IMR-90 (cell line): ENCODE results near the gene HNRNPL. TPM values are rescaled to one million over a fixed set of nuclear protein-coding genes. Genes with fewer than 3 reads are reported as not detected.
A peak's percentile ranks its signal among the peaks of the same experiment; 100 is the strongest.

Experiments
- ATAC-seq: fragments of 200-7000 bp; cut with Tn5 transposase; 2 replicates; pipeline ENCODE4 v1.9.1; 2020; ENCODE audit warnings: low read depth, mild to moderate bottlenecking, moderate library complexity
- BruUV-seq: library from RNA; stranded (reverse); fragments of 400-500 nt; replicated peaks from 2 replicates; lab custom pipeline; 2021; lab: Mats Ljungman, UMichigan
- CTCF ChIA-PET: fragments of 300-600 bp; formaldehyde crosslinking; extraction: SDS; loops from one replicate; lab custom pipeline; 2021; ENCODE audit warnings: antibody characterized with exemption; lab: Yijun Ruan, JAX
- POLR2A ChIA-PET: fragments of 300-600 bp; sonication (Branson Sonifier 250); formaldehyde crosslinking; loops from one replicate; lab custom pipeline; 2022; ENCODE audit warnings: antibody characterized with exemption; ENCODE audit not compliant: unreplicated experiment; lab: Charles Lee
- DNase-seq: peaks from one replicate; pipeline ENCODE4 v3.0.0; 2013
- H2AFZ ChIP-seq: replicated peaks from 2 replicates; pipeline ENCODE3; 2013; ENCODE audit warnings: low read length, mild to moderate bottlenecking; ENCODE audit not compliant: poor library complexity
- H2AK5ac ChIP-seq: 2 replicates; pipeline ENCODE4 v1.6.1; 2013; ENCODE audit warnings: low read depth, low read length, inconsistent platforms
- H2AK9ac ChIP-seq: replicated peaks from 2 replicates; pipeline ENCODE3; 2013; ENCODE audit warnings: mild to moderate bottlenecking, low read depth, low read length, moderate library complexity; ENCODE audit not compliant: poor library complexity
- H2BK120ac ChIP-seq: 2 replicates; pipeline ENCODE4 v1.6.1; 2013; ENCODE audit warnings: low read depth, low read length, inconsistent platforms
- H2BK15ac ChIP-seq: 3 replicates; pipeline ENCODE4 v1.6.1; 2013; ENCODE audit warnings: low read depth, low read length, inconsistent platforms
- H2BK20ac ChIP-seq: 2 replicates; pipeline ENCODE4 v1.6.1; 2013; ENCODE audit warnings: low read depth, mild to moderate bottlenecking, inconsistent platforms, low read length, moderate library complexity
- H2BK5ac ChIP-seq: 2 replicates; pipeline ENCODE4 v1.6.1; 2013; ENCODE audit warnings: mild to moderate bottlenecking, low read depth, low read length, inconsistent platforms; ENCODE audit not compliant: poor library complexity, severe bottlenecking
- H3K14ac ChIP-seq: replicated peaks from 2 replicates; pipeline ENCODE4 v1.6.1; 2013; ENCODE audit warnings: low read depth, low read length, inconsistent platforms
- H3K18ac ChIP-seq: 2 replicates; pipeline ENCODE4 v1.6.1; 2013; ENCODE audit warnings: low read depth, low read length, control low read depth
- H3K23ac ChIP-seq: 2 replicates; pipeline ENCODE4 v1.6.1; 2013; ENCODE audit warnings: low read depth, low read length, inconsistent platforms
- H3K27ac ChIP-seq: 2 replicates; pipeline ENCODE4 v1.5.1; 2013; ENCODE audit warnings: mild to moderate bottlenecking, control low read depth, low read length; ENCODE audit not compliant: insufficient read depth
- H3K27me3 ChIP-seq: 2 replicates; pipeline ENCODE4 v1.6.1; 2013; ENCODE audit warnings: low read length; ENCODE audit not compliant: control insufficient read depth, insufficient read depth
- H3K36me3 ChIP-seq: 2 replicates; pipeline ENCODE4 v1.6.1; 2013; ENCODE audit warnings: low read length, mixed read lengths; ENCODE audit not compliant: control insufficient read depth, insufficient read depth
- H3K4ac ChIP-seq: 2 replicates; pipeline ENCODE4 v1.6.1; 2013; ENCODE audit warnings: low read depth, low read length, inconsistent platforms
- H3K4me1 ChIP-seq: 2 replicates; pipeline ENCODE4 v1.6.1; 2013; ENCODE audit warnings: low read length, mixed read lengths; ENCODE audit not compliant: control insufficient read depth, insufficient read depth
- H3K4me2 ChIP-seq: 2 replicates; pipeline ENCODE4 v1.6.1; 2013; ENCODE audit warnings: low read depth, mild to moderate bottlenecking, control low read depth, low read length, moderate library complexity
- H3K4me3 ChIP-seq: 2 replicates; pipeline ENCODE4 v1.5.1; 2013; ENCODE audit warnings: low read depth, mild to moderate bottlenecking, control low read depth, low read length, moderate library complexity; ENCODE audit not compliant: insufficient read depth
- H3K56ac ChIP-seq: 2 replicates; pipeline ENCODE4 v1.6.1; 2013; ENCODE audit warnings: low read length, inconsistent platforms; ENCODE audit not compliant: insufficient read depth; ENCODE audit errors: extremely low read depth
- H3K79me1 ChIP-seq, 2 experiments: 2 replicates each; pipeline ENCODE4 v1.6.1; 2013; ENCODE audit warnings: low read length in 2 of 2, inconsistent platforms in 1 of 2, low read depth in 1 of 2
- H3K9ac ChIP-seq: 2 replicates; pipeline ENCODE4 v1.6.1; 2013; ENCODE audit warnings: low read depth, low read length, control low read depth
- H3K9me1 ChIP-seq: 2 replicates; pipeline ENCODE4 v1.6.1; 2013; ENCODE audit warnings: low read length, inconsistent platforms; ENCODE audit not compliant: insufficient read depth
- H3K9me3 ChIP-seq: 2 replicates; pipeline ENCODE4 v1.6.1; 2013; ENCODE audit warnings: low read length; ENCODE audit not compliant: control insufficient read depth, insufficient read depth
- H4K20me1 ChIP-seq: 2 replicates; pipeline ENCODE4 v1.6.1; 2013; ENCODE audit warnings: low read length, inconsistent platforms; ENCODE audit not compliant: insufficient read depth
- H4K5ac ChIP-seq: 2 replicates; pipeline ENCODE4 v1.6.1; 2013; ENCODE audit warnings: mild to moderate bottlenecking, low read depth, low read length, control low read depth
- H4K8ac ChIP-seq, 2 experiments: 2 replicates each; pipeline ENCODE4 v1.6.1; 2013; ENCODE audit warnings: low read depth in 2 of 2, low read length in 2 of 2, control low read depth in 1 of 2, inconsistent platforms in 1 of 2
- H4K91ac ChIP-seq: 2 replicates; pipeline ENCODE4 v1.6.1; 2013; ENCODE audit warnings: low read depth, low read length, inconsistent platforms; ENCODE audit not compliant: insufficient read depth
- BHLHE40 ChIP-seq: fragments of 150-350 bp; IDR thresholded peaks from 2 replicates; pipeline ENCODE4 v1.6.1; 2016; ENCODE audit warnings: mild to moderate bottlenecking, low read depth, low read length
- CEBPB ChIP-seq: IDR thresholded peaks from 2 replicates; pipeline ENCODE4 v1.6.1; 2012; ENCODE audit warnings: low read depth, low read length, improper control_type of control experiment
- FOS ChIP-seq: fragments of 150-350 bp; IDR thresholded peaks from 2 replicates; pipeline ENCODE4 v1.6.1; 2016; ENCODE audit warnings: low read depth, low read length
- MAFK ChIP-seq: IDR thresholded peaks from 2 replicates; pipeline ENCODE4 v1.6.1; 2012; ENCODE audit warnings: low read depth, low read length, improper control_type of control experiment
- POLR2A ChIP-seq: IDR thresholded peaks from 2 replicates; pipeline ENCODE4 v1.6.1; 2012; ENCODE audit warnings: mild to moderate bottlenecking, low read depth, low read length
- RAD21 ChIP-seq: IDR thresholded peaks from 2 replicates; pipeline ENCODE4 v1.6.1; 2012; ENCODE audit warnings: low read length, improper control_type of control experiment
- SMC3 ChIP-seq: fragments of 150-350 bp; IDR thresholded peaks from 2 replicates; pipeline ENCODE4 v1.6.1; 2016; ENCODE audit warnings: low read depth, mild to moderate bottlenecking, antibody characterized with exemption, low read length, moderate library complexity
- WGBS, 2 experiments: methylation state at CpG; one replicate each; pipeline versions ENCODE4 v1.1.5 to v1.1.7; 2013; ENCODE audit warnings: missing lambda C conversion rate in 2 of 2; ENCODE audit not compliant: insufficient read length in 1 of 2; ENCODE audit errors: extremely low coverage in 2 of 2; 5-methylcytosine and 5-hydroxymethylcytosine counted together
- dilution Hi-C: fragments of 300-500 bp; cut with HindIII; formaldehyde crosslinking; loops from one replicate; pipeline ENCODE4 v1.14.3; 2018; ENCODE audit warnings: low sequenced_read_pairs; ENCODE audit not compliant: unreplicated experiment
- in situ Hi-C: fragments of 300-500 bp; cut with MboI; formaldehyde crosslinking; loops from 3 replicates; pipeline ENCODE4 v1.14.3; 2019; ENCODE audit warnings: low sequenced_read_pairs, inconsistent platforms, mixed read lengths
- intact Hi-C: fragments of 100-400 bp; cut with micrococcal nuclease; formaldehyde crosslinking; loops from 2 replicates; pipeline ENCODE4 v1.10.0; 2022
- polyA plus RNA-seq, 3 experiments: library from polyadenylated mRNA; depleted of rRNA; stranded (reverse); fragments of >200 nt; gene quantifications; 2 replicates each; pipeline ENCODE4 v1.2.3, GENCODE V29; 2012; ENCODE audit warnings: low replicate concordance in 1 of 3
- total RNA-seq: library from RNA; depleted of rRNA; stranded (reverse); fragments of >200 nt; gene quantifications from 2 replicates; pipeline ENCODE4 v1.2.3, GENCODE V29; 2012
- TF ChIP-seq, protein P1 (sequence below): fragments of 150-350 bp; IDR thresholded peaks from 2 replicates; pipeline ENCODE4 v1.6.1; 2016; ENCODE audit warnings: low read depth, mild to moderate bottlenecking, low read length, moderate library complexity, borderline replicate concordance
- TF ChIP-seq, protein P2 (sequence below): fragments of 150-350 bp; IDR thresholded peaks from 2 replicates; pipeline ENCODE4 v1.6.1; 2017; ENCODE audit warnings: mild to moderate bottlenecking, antibody characterized with exemption, low read length, low read depth
- TF ChIP-seq, protein P3 (sequence below): conservative IDR thresholded peaks from 2 replicates; pipeline ENCODE4 v1.5.1; 2012; ENCODE audit warnings: mild to moderate bottlenecking, low read depth, low read length, improper control_type of control experiment

The HNRNPL gene
- total and polyA plus RNA-seq, 2 of the 4 experiments (the other 2 are of a cell fraction), result 277 to 429 TPM

DNA sequence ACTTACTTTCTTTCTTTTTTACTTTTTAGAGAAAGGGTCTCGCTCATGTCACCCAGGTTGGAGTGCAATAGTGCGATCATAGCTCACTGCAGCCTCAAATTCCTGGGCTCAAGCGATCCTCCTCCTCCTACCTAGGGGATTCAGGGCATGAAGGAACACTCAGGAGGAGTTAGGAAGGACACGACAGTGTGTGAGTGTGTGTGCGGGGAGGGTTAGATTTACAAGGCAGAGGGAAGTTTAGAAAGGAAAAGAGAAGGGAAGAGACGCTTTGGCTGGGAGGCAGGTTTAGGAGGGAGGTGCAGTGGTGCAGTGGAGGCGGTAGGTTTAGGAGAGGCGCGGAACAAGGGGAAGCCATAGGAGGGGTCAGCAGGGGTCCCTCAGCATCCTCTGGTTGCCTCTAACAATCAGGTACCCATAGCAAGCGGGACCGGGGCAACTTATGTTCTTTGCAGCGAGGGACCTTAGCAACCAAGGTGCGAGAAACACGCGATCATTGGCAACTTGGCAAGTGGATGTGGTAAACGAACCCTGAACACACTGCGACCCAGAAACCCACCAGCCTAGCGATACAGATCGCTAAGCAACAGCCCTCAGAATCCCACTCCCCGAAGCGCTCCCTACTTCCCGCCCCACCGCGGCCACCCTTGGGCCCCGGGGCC, 49.1 kb upstream of the HNRNPL start:
- no peak overlapping the region for H2AK5ac ChIP-seq
- H4K8ac ChIP-seq, result peak overlapping the region in 1 of 2 experiments; percentile 52; a peak in 2 of 4 replicates
- peak overlapping the region; percentile 98 for H2AFZ ChIP-seq
- no peak overlapping the region for H2BK15ac ChIP-seq
- peak overlapping the region; percentile 99 for H3K4me2 ChIP-seq
- no peak overlapping the region for H2BK20ac ChIP-seq
- no TSS peak for BruUV-seq
- peaks cover 4% of the 10 kb centered on the region; the same call in 1 of the 2 replicates for H4K20me1 ChIP-seq
- peak overlapping the region; percentile 56 for H3K4ac ChIP-seq
- peaks cover 3% of the 10 kb centered on the region; the same call in 1 of the 2 replicates for H3K4me1 ChIP-seq
- TF ChIP-seq BHLHE40 (no peak), POLR2A (no peak), FOS (no peak), CEBPB (no peak), SMC3 (no peak), MAFK (no peak), RAD21 (no peak)
- TF ChIP-seq, protein P1, sequence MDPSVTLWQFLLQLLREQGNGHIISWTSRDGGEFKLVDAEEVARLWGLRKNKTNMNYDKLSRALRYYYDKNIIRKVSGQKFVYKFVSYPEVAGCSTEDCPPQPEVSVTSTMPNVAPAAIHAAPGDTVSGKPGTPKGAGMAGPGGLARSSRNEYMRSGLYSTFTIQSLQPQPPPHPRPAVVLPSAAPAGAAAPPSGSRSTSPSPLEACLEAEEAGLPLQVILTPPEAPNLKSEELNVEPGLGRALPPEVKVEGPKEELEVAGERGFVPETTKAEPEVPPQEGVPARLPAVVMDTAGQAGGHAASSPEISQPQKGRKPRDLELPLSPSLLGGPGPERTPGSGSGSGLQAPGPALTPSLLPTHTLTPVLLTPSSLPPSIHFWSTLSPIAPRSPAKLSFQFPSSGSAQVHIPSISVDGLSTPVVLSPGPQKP, result no peak
- TF ChIP-seq, protein P2, sequence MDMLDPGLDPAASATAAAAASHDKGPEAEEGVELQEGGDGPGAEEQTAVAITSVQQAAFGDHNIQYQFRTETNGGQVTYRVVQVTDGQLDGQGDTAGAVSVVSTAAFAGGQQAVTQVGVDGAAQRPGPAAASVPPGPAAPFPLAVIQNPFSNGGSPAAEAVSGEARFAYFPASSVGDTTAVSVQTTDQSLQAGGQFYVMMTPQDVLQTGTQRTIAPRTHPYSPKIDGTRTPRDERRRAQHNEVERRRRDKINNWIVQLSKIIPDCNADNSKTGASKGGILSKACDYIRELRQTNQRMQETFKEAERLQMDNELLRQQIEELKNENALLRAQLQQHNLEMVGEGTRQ, result no peak
- TF ChIP-seq, protein P3, sequence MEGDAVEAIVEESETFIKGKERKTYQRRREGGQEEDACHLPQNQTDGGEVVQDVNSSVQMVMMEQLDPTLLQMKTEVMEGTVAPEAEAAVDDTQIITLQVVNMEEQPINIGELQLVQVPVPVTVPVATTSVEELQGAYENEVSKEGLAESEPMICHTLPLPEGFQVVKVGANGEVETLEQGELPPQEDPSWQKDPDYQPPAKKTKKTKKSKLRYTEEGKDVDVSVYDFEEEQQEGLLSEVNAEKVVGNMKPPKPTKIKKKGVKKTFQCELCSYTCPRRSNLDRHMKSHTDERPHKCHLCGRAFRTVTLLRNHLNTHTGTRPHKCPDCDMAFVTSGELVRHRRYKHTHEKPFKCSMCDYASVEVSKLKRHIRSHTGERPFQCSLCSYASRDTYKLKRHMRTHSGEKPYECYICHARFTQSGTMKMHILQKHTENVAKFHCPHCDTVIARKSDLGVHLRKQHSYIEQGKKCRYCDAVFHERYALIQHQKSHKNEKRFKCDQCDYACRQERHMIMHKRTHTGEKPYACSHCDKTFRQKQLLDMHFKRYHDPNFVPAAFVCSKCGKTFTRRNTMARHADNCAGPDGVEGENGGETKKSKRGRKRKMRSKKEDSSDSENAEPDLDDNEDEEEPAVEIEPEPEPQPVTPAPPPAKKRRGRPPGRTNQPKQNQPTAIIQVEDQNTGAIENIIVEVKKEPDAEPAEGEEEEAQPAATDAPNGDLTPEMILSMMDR, result no peak
- H4K91ac ChIP-seq, result peak overlapping the region; percentile 23; the same call in 1 of the 2 replicates
- no peaks in the 10 kb centered on the region for H3K27me3 ChIP-seq
- H3K9ac ChIP-seq, result peak overlapping the region; percentile 61
- H3K9me1 ChIP-seq, result no peaks in the 10 kb centered on the region; the same call in none of the 2 replicates
- no peak overlapping the region for H2BK120ac ChIP-seq
- 11% methylated on average over 8 of the region's 25 CpGs; no CpG with 5 or more reads in 1 of the 2 experiments for WGBS, 2 experiments
- H2BK5ac ChIP-seq, result peak overlapping the region; percentile 9
- DNase-seq (peak; percentile 19), ATAC-seq (no peak)
- intact Hi-C loops (loop anchor here (1.0 kb wide), 1 partner anchor 49 kb away; no protein-coding TSS in a partner anchor), in situ Hi-C loops (no loop called here), dilution Hi-C loops (no loop called here)
- H3K9me3 ChIP-seq, result no peaks in the 10 kb centered on the region
- H3K18ac ChIP-seq, result no peak overlapping the region
- H4K5ac ChIP-seq, result 0 out of 2 replicates have a peak overlapping the region, but pooled peaks have one; percentile 0
- no peaks in the 10 kb centered on the region for H3K36me3 ChIP-seq
- ChIA-PET POLR2A (no interaction called here), CTCF (interaction anchor here (0.6 kb wide), 1 partner anchor 208 kb away, joined by 5 read pairs; no protein-coding TSS in a partner anchor)
- H3K79me1 ChIP-seq, result peaks cover 20 to 40% of the 10 kb centered on the region in 2 experiments
- peak overlapping the region; percentile 64 for H3K4me3 ChIP-seq
- H3K27ac ChIP-seq, result peak overlapping the region; percentile 9; the same call in 1 of the 2 replicates
- H3K14ac ChIP-seq, result peak overlapping the region; percentile 81
- H3K56ac ChIP-seq, result no peak overlapping the region
- H3K23ac ChIP-seq, result peak overlapping the region; percentile 40
- H2AK9ac ChIP-seq, result peak overlapping the region; percentile 94
